K562 (cell line): ENCODE measurements around the gene ANK3. TPM values are rescaled to one million over a fixed set of nuclear protein-coding genes. Genes with fewer than 3 reads are reported as not detected.

Source experiments
- ATF7 ChIP-seq: fragments of 450-650 bp; IDR thresholded peaks from 2 replicates; pipeline ENCODE4 v1.7.1; 2014; ENCODE audit warnings: mild to moderate bottlenecking, moderate library complexity
- CBX1 ChIP-seq: sonication (generic); IDR thresholded peaks from 2 replicates; pipeline ENCODE4 v1.6.1; 2016; ENCODE audit warnings: antibody characterized with exemption, low read depth, mild to moderate bottlenecking
- FOXM1 ChIP-seq, 2 experiments: fragments of 450-650 bp in 1 of 2; sonication (generic) in 1 of 2; formaldehyde crosslinking in 1 of 2; IDR thresholded peaks; 2 replicates each; pipeline versions ENCODE4 v1.6.1 to v1.9.0; 2017 to 2022; ENCODE audit warnings: low read depth in 2 of 2, mild to moderate bottlenecking in 2 of 2, missing genetic modification reagents in 1 of 2, moderate library complexity in 1 of 2
- KDM1A ChIP-seq, 2 experiments: fragments of 450-650 bp; IDR thresholded peaks; 2 replicates each; pipeline ENCODE4 v1.6.1; 2016; ENCODE audit warnings: mild to moderate bottlenecking in 2 of 2
- NCOA1 ChIP-seq: fragments of 450-650 bp; IDR thresholded peaks from 2 replicates; pipeline ENCODE4 v1.6.1; 2016; ENCODE audit warnings: low read depth
- POLR3A ChIP-seq: IDR thresholded peaks from 2 replicates; pipeline ENCODE4 v1.6.1; 2011; ENCODE audit warnings: borderline replicate concordance, mild to moderate bottlenecking, moderate library complexity; ENCODE audit not compliant: insufficient read length, insufficient read depth; ENCODE audit errors: extremely low read depth
- TAF7 ChIP-seq: fragments of 450-650 bp; IDR thresholded peaks from 2 replicates; pipeline ENCODE4 v1.6.1; 2016; ENCODE audit warnings: missing genetic modification characterization, missing compliant biosample characterization
- ZNF165 ChIP-seq: fragments of 250-450 bp; sonication (Bioruptor Pico); IDR thresholded peaks from 2 replicates; pipeline ENCODE4 v1.4.0; 2020; ENCODE audit warnings: borderline replicate concordance
- ZNF197 ChIP-seq: fragments of 200-800 bp; sonication (Bioruptor generic); IDR thresholded peaks from 2 replicates; pipeline ENCODE4 v1.6.1; 2016; ENCODE audit warnings: low read depth, missing genetic modification characterization, missing compliant biosample characterization
- ZNF561 ChIP-seq: fragments of 450-650 bp; formaldehyde crosslinking; conservative IDR thresholded peaks from 2 replicates; pipeline ENCODE4 v1.4.0; 2020; ENCODE audit warnings: mild to moderate bottlenecking, moderate library complexity
- ZNF696 ChIP-seq: fragments of 250-450 bp; sonication (Bioruptor Pico); conservative IDR thresholded peaks from 2 replicates; pipeline ENCODE4 v1.4.0; 2020; ENCODE audit warnings: mild to moderate bottlenecking, moderate library complexity
- polyA plus RNA-seq, 8 experiments: library from polyadenylated mRNA; depleted of rRNA in 4 of 8; stranded (reverse) in 5 of 8; unstranded in 3 of 8; fragments of >200 nt; fragmentation: Nextera tagmentation in 2 of 8; fragmentation: Illumina TruSeq in 1 of 8; extraction: Ambion mirVana in 2 of 8; extraction: Trizol in 1 of 8; gene quantifications; 2 replicates each; pipeline versions ENCODE4 v1.2.1 to v1.2.3, GENCODE V29; 2011 to 2014; ENCODE audit warnings: inconsistent platforms in 1 of 8, missing spikeins in 1 of 8
- total RNA-seq, 7 experiments: library from RNA; depleted of rRNA in 6 of 7; stranded (reverse); fragments of >200 nt in 6 of 7; fragmentation: Illumina TruSeq in 2 of 7; extraction: Trizol in 2 of 7; gene quantifications; 2 replicates each; pipeline versions ENCODE4 v1.2.1 to v1.2.3, GENCODE V29; 2011 to 2021; ENCODE audit warnings: low replicate concordance in 1 of 7
- TF ChIP-seq, protein P1 (sequence below): fragments of 450-650 bp; formaldehyde crosslinking; IDR thresholded peaks from 2 replicates; pipeline ENCODE4 v1.4.0; 2020; ENCODE audit warnings: mild to moderate bottlenecking, moderate library complexity
- TF ChIP-seq, protein P2 (sequence below): fragments of 450-650 bp; IDR thresholded peaks from 2 replicates; pipeline ENCODE4 v1.6.1; 2016; ENCODE audit warnings: antibody characterized with exemption
- TF ChIP-seq, protein P3 (sequence below), 2 experiments: fragments of 450-650 bp; conservative IDR thresholded peaks; 2 replicates each; pipeline ENCODE4 v1.6.1; 2017; ENCODE audit warnings: mild to moderate bottlenecking in 2 of 2, moderate library complexity in 2 of 2
- TF ChIP-seq, protein P4 (sequence below): fragments of 250-450 bp; sonication (Bioruptor Pico); IDR thresholded peaks from 2 replicates; pipeline ENCODE4 v1.5.0; 2021; ENCODE audit warnings: mild to moderate bottlenecking, moderate library complexity
- TF ChIP-seq, protein P5 (sequence below): fragments of 450-650 bp; IDR thresholded peaks from 2 replicates; pipeline ENCODE4 v1.6.1; 2016
- TF ChIP-seq, protein P6 (sequence below): sonication (generic); formaldehyde crosslinking; IDR thresholded peaks from 2 replicates; pipeline ENCODE4 v1.8.0; 2022; ENCODE audit warnings: mild to moderate bottlenecking, missing genetic modification reagents, borderline replicate concordance

ANK3 gene
- total and polyA plus RNA-seq, 9 of the 15 experiments (the other 6 are each of a cell fraction or from before 2014, with no cell fraction given) = 10.0 to 32.3 (median 17.9) TPM

DNA sequence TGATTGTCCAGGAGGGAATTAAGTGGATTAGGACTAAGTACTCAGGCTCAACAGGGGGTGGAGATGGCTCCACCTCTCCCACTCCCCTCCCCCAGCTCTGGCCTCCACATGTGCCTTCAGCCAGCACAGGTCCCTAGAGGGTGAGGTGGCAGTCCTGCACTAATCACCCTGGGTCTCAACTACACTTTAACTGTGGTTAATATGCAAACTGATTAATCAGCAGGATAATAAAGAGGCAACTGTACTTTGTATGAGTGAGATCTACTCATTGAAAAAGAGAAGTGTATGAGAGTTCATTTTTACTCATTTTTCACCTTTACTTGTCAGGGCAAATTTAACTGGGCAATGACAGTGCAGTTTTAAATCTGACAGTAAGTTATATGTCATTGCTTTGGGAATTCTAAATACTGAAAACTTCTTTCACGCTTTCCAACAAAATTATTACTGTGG is 259.5 kb downstream of the ANK3 start (continued):
- TF ChIP-seq ZNF197 (CRISPR knock-in tag) (no peak), POLR3A (no peak), CBX1 (no peak), FOXM1 (IDR thresholded peaks at IDR 0.05; ENCODE audit: low read depth) (no peak), FOXM1 (CRISPR knock-in tag; IDR thresholded peaks at IDR 0.05; ENCODE audit: low read depth) (no peak), NCOA1 (no peak), ZNF165 (CRISPR knock-in tag) (no peak), ZNF696 (CRISPR knock-in tag) (no peak), TAF7 (tag) (no peak), KDM1A (IDR thresholded peaks at IDR 0.05) (peak; percentile 24 to 55; a peak in 1 of 4 replicates), ZNF561 (CRISPR knock-in tag) (no peak), ATF7 (peak; percentile 48; the same call in 1 of the 2 replicates)
- TF ChIP-seq, protein P1, sequence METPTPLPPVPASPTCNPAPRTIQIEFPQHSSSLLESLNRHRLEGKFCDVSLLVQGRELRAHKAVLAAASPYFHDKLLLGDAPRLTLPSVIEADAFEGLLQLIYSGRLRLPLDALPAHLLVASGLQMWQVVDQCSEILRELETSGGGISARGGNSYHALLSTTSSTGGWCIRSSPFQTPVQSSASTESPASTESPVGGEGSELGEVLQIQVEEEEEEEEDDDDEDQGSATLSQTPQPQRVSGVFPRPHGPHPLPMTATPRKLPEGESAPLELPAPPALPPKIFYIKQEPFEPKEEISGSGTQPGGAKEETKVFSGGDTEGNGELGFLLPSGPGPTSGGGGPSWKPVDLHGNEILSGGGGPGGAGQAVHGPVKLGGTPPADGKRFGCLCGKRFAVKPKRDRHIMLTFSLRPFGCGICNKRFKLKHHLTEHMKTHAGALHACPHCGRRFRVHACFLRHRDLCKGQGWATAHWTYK (CRISPR knock-in tag) = no peak
- TF ChIP-seq, protein P2, sequence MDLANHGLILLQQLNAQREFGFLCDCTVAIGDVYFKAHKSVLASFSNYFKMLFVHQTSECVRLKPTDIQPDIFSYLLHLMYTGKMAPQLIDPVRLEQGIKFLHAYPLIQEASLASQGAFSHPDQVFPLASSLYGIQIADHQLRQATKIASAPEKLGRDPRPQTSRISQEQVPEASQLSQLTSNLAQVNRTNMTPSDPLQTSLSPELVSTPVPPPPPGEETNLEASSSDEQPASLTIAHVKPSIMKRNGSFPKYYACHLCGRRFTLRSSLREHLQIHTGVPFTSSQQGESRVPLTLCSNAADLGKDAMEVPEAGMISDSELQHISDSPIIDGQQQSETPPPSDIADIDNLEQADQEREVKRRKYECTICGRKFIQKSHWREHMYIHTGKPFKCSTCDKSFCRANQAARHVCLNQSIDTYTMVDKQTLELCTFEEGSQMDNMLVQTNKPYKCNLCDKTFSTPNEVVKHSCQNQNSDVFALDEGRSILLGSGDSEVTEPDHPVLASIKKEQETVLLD = peak; percentile 72; the same call in 1 of the 2 replicates
- TF ChIP-seq, protein P3, sequence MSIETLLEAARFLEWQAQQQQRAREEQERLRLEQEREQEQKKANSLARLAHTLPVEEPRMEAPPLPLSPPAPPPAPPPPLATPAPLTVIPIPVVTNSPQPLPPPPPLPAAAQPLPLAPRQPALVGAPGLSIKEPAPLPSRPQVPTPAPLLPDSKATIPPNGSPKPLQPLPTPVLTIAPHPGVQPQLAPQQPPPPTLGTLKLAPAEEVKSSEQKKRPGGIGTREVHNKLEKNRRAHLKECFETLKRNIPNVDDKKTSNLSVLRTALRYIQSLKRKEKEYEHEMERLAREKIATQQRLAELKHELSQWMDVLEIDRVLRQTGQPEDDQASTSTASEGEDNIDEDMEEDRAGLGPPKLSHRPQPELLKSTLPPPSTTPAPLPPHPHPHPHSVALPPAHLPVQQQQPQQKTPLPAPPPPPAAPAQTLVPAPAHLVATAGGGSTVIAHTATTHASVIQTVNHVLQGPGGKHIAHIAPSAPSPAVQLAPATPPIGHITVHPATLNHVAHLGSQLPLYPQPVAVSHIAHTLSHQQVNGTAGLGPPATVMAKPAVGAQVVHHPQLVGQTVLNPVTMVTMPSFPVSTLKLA (conservative IDR thresholded peaks at IDR 0.05) = peak; percentile 77 to 90
- TF ChIP-seq, protein P4, sequence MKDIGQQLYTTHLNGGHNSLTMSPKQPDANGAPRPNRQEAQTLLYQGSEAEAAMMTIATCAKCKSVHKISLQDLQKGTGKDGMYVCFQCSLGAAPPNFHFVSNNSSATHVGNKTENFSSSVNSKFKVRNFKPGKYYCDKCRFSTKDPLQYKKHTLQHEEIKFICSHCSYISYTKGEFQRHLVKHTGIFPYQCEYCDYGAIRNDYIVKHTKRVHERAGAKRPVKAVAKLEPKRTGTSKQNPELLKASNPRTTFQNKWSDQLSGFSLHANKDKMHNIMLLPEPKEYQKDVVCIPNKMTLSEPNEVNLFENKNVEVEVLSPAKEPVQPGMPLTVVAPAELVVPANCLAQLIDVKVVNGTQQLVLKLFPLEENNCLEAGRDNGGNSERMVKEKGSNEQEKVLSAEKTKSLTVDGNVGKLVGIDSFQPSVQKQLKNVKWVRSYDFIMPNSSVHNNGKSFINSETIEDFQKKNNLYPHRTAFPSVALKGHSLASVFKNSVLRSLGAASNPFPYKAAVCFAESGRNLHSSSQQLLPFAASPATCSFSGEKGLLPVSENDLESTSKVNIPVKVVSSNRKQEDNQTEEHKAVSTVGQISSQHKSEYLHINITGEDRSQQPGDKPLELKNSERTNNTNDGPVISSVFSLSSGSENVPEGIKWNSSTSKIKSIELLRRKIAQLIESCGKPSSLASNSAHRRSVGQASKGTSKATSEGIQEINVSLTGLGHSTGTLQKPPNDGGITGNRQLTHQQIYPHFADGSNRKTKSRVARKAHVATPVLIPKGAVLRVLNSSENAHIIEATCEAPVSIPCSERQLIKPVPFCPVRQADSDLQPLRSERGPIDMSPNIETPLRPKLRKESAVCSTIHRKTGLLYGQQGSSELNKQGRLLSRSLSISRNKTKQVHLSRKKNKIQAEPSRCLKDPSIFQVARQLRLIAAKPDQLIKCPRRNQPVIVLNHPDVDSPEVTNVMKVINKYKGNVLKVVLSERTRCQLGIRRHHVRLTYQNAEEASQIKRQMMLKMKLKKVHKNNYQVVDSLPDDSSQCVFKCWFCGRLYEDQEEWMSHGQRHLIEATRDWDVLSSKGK (CRISPR knock-in tag) = no peak
- TF ChIP-seq, protein P5, sequence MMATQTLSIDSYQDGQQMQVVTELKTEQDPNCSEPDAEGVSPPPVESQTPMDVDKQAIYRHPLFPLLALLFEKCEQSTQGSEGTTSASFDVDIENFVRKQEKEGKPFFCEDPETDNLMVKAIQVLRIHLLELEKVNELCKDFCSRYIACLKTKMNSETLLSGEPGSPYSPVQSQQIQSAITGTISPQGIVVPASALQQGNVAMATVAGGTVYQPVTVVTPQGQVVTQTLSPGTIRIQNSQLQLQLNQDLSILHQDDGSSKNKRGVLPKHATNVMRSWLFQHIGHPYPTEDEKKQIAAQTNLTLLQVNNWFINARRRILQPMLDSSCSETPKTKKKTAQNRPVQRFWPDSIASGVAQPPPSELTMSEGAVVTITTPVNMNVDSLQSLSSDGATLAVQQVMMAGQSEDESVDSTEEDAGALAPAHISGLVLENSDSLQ = peak; percentile 86
- TF ChIP-seq, protein P6, sequence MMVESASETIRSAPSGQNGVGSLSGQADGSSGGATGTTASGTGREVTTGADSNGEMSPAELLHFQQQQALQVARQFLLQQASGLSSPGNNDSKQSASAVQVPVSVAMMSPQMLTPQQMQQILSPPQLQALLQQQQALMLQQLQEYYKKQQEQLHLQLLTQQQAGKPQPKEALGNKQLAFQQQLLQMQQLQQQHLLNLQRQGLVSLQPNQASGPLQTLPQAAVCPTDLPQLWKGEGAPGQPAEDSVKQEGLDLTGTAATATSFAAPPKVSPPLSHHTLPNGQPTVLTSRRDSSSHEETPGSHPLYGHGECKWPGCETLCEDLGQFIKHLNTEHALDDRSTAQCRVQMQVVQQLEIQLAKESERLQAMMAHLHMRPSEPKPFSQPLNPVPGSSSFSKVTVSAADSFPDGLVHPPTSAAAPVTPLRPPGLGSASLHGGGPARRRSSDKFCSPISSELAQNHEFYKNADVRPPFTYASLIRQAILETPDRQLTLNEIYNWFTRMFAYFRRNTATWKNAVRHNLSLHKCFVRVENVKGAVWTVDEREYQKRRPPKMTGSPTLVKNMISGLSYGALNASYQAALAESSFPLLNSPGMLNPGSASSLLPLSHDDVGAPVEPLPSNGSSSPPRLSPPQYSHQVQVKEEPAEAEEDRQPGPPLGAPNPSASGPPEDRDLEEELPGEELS = no peak
